Activated CD8-positive, alpha-beta memory T cell treated with anti-CD3 and anti-CD28 coated beads for 36 hours (primary cell): ENCODE data around the gene STIMATE. TPM values are rescaled to one million over a fixed set of nuclear protein-coding genes. Genes with fewer than 3 reads are reported as not detected.

ENCODE experiments used
- CTCF ChIA-PET: fragments of 350-600 bp; sonication (Branson Sonifier 250); formaldehyde crosslinking; loops from one replicate; lab custom pipeline; 2021; ENCODE audit warnings: antibody characterized with exemption; lab: Charles Lee
- POLR2A ChIA-PET: fragments of 350-600 bp; sonication (Branson Sonifier 250); formaldehyde crosslinking; loops from one replicate; lab custom pipeline; 2021; ENCODE audit warnings: antibody characterized with exemption; lab: Charles Lee
- total RNA-seq, 2 experiments: library from RNA; stranded (reverse); gene quantifications; one replicate each; pipeline ENCODE4 v1.2.3, GENCODE V29; 2021

STIMATE gene
- total RNA-seq, 2 experiments from 2014 or later: 36.1 to 39.8 TPM

DNA sequence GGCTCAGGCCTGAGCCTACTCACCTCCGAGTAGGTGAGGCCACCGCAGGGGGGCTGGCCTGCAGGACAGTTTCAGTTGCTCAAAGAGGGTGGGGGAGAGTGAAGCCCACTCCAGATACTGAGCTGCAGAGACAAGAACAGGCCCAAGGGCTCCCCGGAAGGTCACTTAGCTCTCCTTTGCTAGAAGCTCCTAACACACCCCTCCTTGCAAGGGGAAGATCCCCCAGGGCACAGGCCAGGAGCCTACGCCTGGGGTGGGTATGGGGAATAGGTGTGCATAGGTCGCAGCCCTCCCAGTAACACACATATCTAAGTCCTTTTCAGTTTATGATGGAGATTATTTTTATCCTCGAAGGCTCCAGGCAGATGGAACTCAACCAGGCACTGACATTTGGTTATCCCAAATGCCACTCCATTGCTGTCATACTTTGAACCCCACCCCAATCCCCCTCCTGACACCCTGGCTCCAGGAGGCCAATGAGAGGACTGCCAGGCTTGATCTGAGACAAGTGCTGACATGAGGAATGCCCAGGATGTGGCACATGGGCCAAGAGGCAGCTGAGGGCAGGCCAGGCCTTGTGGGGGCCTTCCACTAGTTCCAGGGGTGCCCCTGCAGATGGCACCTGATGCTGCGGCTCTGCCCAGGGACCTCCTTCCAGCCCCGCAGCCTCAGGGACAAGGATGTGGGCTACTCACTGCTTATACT, 61.4 kb downstream of the STIMATE start:
- POLR2A ChIA-PET: no interaction called here

DNA sequence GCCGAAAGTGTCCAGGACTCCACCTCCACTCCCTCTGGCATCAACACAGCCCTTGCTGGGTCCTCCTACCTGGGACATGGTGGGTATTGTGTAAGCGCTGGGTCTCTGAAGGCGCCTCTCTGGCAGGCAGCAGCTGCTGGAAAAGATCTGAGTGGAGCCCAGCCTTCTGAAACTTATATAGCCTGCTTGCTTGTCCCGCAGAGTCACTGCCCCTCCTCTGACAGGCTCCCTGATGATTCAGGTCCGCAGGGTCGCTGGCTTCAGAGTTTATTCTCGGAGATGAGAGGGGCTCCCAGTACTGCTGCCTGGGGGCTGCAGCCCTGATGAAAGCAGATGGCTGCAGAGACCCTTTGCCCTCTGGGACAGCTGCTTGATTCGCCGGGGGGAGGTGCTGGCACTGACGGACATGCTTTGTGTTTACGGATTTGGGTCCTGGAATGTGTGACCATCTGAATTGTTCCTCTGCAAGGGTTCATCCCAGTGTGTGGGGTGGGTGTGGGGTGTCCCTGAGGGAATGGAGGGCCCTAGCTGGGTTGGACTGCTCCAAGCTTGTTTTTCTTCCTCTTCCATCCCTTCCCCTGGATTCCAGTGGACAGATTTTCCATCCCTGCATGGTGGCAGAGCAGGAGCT, 62.4 kb downstream of the STIMATE start, which contains the start of gene MUSTN1:
Gene MUSTN1 (minus strand): TSS at position 149 of the 631 bp plus-strand sequence. CDS start 71 bp downstream, at position 78.
- POLR2A ChIA-PET: no interaction called here

More for the DNA sequence above, 61.4 kb downstream of the STIMATE start:
- CTCF ChIA-PET: no interaction called here

DNA sequence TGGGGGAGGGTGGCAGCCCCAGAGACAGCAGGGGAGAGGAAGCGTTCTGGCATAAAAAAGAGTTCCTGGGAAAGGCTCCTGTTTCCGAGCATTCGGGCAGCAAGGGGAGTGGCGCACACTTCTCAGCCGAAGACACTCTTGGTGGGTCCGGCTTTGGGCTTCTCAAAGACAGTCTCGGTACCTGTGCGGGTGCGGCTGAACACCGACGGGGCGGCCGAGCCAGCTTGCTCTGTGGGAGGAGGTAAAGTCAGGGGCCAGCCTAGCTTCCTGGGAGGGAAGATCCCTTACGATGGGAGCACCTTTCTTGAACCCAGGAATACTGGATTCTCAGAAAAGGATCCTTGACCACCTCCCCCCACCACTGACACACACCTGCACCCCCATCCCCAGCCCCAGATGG, 64.1 kb downstream of the STIMATE start:
- ChIA-PET POLR2A (no interaction called here), CTCF (no interaction called here)

More for the DNA sequence above, 62.4 kb downstream of the STIMATE start, which contains the start of gene MUSTN1:
- CTCF ChIA-PET: no interaction called here

DNA sequence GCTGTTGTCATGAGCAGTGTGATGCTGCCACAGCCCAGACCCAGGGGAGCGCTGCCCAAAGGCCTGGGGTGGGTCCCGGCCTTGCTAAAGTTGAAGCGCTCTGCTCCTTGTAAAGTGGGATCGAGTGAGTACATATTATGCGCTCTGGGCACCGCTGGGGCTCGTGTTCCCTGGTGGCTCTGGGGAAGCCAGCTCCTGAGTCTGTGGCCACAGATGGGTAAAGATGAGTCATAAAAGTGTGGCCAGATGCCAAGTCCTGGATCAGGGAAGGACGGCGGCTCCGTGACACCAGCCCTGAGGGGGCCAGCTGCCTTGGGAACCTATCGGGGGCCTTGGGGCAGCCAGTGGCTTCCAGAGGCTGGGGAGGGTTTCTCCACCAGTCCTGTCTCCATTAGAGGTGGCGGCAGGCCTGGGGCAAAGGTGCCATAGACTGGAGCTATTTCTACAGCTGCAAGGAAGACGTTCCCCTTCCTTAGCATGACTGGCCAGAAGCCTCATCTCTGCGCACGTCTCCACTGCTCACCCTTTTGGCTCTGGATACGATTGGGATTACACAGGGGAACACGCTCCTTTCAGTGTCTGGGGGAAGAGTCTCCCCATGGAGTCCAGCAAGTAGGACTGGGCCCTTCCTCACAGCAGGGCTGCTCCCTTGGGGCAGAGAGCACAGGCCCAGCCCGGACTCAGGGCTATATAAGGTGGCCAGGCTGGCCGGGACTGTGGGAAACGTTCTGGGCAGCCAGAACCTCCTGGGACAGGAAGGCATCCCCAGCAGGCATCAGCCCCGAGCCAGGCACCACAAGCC, 65.6 kb downstream of the STIMATE start:
- ChIA-PET POLR2A (no interaction called here), CTCF (no interaction called here)

DNA sequence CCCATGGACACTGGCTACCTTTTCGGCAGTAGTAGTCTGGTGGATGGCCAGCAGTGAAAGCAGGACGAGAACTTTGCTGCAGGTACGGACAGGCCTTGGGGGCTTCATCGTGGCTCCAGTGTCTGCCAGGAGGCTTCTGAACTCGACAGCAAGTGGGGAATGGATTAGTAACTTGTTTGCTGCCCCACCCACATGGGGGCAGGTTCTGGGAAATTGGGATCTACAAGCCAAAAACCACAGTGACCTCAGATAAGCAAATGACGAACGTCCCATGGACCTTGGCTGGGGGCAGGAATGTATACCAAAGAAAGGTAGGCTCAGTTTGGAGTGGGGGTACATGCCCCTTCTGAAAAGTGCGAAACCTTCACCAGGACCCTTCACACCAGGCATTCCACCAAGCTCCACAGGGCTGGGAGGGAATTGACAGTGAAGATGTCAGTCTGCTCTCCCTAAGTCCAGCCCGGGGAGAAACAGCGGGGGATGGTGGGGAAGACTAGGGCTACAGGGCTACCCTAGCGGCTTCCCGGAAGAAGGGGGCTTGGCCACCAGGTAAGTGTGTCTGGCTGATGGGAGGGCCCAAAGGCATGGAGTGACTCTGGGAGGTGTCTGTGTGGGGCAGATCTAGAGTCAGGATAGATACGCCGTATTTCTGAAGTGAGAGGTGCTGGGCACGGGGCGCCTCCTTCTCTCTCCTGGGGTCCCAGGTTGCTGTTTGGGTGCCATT, 66.7 kb downstream of the STIMATE start, which contains the start of gene ITIH4:
Gene ITIH4 (minus strand): TSS at position 138 of the 724 bp plus-strand sequence. CDS start 30 bp downstream, at position 108.
- ChIA-PET POLR2A (no interaction called here), CTCF (no interaction called here)

DNA sequence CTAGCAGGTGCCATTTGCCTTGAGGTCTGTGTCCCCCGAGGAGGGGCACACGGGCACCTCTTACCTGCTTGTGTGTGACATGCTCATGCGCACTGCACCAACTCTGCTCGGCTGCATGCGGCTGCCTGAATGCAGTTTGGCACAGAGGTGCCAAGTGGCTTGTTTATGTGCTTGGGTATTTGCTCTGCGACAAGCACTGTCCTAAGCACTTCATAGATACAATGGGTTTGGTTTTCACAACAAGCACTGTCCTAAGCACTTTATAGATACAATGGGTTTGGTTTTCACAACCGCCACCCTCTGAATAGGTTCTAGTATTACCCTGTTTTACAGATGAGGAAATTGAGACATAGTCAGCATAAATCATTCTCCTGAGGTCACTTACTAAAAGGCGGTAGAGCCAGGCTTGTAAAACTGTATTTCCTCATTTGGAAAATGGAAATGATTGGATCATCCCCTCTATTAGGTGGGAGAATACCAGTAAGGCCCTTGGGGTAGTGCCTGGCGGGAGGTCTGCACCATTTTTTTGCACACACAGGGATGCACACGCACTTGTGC, 67.4 kb downstream of the STIMATE start:
- ChIA-PET POLR2A (interaction anchor here (0.6 kb wide), 1 partner anchor 15 kb away, joined by 3 read pairs; no protein-coding TSS in a partner anchor), CTCF (no interaction called here)

DNA sequence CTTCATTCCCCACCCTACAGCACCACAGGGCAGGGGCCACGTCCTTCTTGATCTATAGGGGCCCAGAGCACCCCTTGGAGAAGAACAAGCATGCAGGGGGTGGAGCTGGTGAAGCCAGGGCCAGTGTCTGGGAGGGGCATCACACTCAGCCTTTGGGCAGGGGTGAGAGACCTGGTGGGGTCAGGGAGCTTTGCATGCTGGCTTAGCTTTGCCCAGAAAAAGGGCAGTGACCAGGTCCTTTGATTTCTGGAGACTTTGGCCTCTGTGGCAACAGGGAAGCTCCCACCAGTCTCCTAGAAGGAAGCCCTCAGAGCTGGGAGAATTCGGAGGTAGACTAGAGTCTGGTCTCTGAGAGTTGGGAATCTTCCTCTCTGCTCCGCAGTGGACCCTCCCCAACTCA, 67.9 kb downstream of the STIMATE start:
- ChIA-PET CTCF (no interaction called here), POLR2A (interaction anchor here (0.6 kb wide), 1 partner anchor 14 kb away, joined by 3 read pairs; no protein-coding TSS in a partner anchor)

DNA sequence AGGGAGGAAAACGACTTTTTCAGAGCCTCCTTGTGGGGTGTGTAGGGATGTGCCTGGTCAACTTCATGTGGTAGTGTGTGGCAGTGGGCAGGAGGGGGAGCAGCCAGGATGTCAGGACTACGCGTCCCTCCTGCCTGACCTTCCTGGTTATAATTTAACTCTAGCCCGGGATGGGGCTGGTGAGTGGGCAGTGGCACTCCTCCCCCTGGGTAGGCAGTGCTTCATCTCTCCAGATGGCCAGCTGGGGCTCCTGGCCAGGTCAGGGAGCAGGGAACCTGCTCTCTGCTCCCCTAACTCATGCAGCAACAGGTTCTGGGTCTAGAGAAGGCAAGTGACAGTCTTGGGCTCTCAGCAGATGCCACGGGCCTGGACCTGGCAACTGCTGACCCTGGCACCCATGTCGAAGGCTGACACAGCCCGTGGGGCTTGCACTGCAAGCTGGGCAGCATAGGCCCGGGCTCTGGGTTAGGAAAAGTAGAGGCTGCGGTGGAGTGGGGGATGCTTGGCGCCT, 69.4 kb downstream of the STIMATE start:
- CTCF ChIA-PET: no interaction called here
- POLR2A ChIA-PET: no interaction called here

DNA sequence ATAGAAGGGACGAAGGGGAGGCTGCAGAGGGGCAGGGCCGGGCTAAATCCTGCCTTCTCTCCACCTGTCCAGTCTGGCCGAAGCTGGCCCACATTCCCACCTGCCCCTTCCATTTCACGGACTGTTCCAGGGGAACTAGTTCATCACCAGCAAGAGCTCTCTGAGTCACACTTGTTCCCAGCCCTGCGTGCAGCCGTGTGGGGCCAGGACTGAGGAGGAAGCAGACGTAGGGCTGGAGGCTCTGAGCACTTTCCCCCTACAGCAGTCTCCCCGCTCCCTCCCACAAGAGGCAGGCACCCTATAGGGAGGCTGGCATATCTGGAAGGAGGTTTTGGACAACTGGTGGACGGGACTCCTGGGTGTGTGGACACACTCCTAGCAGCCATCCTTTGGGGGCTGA, 69.9 kb downstream of the STIMATE start:
- ChIA-PET CTCF (no interaction called here), POLR2A (no interaction called here)

DNA sequence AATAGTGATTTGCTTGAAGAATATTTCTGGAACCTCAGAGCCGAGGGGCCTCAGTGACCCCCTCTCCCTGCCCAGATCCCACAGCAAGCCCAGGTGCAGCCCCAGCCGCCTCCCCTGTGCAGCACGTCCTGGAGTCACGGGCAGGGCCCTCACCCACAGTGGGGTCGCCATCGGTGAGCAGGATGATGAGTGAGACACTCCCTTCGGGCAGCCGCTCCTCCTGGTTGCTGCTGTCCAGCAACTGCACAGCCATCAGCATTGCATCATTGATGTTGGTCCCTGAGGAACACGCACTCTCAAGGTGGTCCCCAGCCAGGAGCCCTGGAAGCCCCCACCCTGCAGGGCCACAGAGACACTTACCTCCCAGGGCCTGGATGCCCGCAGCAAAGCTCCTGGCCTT, 73.3 kb downstream of the STIMATE start:
- POLR2A ChIA-PET: no interaction called here
- CTCF ChIA-PET: no interaction called here

DNA sequence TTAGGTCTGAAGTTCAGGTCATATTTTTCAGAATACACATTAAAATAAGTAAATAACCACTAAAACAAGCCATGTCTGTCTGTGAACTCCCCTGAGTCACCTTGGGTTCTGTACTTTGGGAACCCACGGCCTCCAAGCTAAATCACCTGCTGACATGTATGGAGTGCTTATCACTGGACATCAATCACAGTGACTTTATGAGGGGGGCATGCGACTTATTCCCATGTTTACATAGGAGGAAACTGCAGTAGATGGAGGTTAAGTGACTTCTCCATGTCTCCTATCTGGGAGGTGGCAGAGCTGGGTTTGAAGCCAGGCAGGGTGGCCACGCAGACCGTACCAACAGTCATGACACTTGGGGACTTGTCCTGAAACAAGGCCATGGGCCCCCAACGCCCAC, 75.0 kb downstream of the STIMATE start:
- ChIA-PET POLR2A (no interaction called here), CTCF (no interaction called here)

DNA sequence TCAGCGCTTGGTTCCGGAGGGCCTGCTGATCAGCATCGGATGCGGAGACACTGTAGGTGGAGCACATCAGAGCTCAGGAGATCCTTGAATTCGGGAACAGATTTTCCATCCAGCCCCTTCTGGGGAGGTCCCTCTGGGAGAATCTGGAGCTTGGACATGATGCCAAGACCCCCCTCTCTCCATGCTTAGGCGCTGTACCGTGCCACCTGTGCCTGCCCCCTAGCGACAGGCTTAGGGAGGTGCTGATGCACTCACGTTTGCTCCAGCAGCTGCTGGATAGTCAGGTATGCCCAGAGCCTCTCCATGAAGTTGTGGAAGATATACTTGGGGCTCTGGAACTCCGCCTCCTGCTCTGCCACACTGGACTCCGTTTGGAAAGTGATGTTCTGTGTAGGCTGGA, 76.6 kb downstream of the STIMATE start:
- POLR2A ChIA-PET: no interaction called here

DNA sequence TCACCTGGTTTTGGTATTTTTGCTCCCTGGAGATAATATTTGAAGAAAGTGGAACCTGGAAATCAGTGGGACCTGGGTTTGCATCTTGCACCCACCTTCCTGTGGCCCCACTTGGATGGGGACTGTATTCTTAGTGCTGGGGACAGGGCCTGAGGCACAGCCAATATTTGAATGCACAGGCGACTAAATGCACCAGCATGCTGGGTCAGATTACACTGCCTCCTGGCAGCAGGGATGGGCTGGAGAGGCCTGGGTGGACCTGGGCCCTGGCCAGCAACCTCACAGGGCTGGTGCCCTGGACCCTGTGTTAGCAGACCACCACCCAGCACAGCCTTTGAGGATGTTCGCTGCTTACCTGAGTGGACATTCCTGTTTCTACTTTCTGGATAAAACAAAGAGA, 77.4 kb downstream of the STIMATE start:
- ChIA-PET POLR2A (no interaction called here), CTCF (no interaction called here)

More for the DNA sequence above, 76.6 kb downstream of the STIMATE start:
- CTCF ChIA-PET: interaction anchor here (0.6 to 1.3 kb wide), 5 partner anchors 30 to 314 kb away, joined by 3 to 6 read pairs (median 4); partner anchors contain the start of gene NEK4

DNA sequence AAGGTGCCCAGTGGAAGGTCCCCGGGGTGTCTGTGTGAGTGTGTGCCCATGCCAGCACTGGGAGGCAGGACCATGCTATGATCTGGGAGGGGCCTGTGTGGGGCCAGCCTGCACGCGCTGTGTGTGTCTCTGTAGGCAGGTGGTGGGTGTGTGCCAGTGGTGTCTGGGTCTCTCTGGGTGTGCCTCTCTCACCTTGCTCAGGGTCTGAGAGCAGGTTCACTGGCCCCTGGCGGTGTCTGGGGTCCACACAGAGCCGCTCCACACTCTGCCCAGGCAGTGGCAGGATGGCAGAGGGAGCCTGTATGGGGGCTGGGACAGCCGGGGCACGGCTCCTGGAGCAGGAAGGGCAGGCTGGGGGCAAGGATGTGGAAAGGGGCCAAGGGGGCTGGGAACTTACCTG, 79.5 kb downstream of the STIMATE start:
- ChIA-PET CTCF (no interaction called here), POLR2A (no interaction called here)

DNA sequence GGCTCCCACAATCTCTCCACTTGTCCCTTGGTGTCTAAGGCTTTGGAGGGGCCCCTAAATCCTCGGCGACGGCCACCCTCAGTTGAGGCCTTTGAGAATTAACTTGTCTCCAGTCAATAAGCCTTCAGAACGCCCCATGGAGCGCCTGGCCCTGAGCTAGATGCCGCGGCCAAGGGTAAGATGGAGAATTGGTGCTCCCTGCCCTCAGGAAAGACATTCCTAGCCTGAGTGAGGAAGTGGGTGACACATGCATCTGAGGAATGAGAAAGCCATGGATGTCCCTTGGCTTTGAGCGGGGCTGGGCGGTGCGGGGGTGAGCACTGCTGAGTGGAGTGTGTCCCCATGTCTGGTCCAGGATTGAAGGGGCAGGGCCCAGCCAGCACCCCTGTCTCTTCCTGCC, 80.1 kb downstream of the STIMATE start:
- CTCF ChIA-PET: no interaction called here

DNA sequence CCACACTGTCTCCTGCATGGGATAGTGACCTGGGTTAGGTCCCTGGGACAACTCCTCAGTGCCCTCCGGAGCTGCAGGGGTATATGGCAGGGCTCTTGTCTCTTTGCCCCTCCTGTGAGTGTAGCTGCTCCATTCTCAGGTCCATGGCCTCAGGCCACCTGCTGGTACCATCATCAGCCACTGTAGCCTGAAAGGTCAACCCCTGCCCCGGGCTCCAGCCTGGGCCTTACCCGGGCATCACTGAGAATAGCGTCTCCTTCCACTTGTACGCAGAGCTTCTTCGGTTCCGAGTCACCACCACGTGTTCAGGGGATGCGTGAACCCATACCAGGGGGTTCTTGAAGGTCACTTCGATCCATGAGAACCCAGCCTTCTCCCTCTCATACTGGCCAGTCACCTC, 80.7 kb downstream of the STIMATE start:
- ChIA-PET POLR2A (no interaction called here), CTCF (no interaction called here)

More for the DNA sequence above, 80.1 kb downstream of the STIMATE start:
- POLR2A ChIA-PET: no interaction called here

DNA sequence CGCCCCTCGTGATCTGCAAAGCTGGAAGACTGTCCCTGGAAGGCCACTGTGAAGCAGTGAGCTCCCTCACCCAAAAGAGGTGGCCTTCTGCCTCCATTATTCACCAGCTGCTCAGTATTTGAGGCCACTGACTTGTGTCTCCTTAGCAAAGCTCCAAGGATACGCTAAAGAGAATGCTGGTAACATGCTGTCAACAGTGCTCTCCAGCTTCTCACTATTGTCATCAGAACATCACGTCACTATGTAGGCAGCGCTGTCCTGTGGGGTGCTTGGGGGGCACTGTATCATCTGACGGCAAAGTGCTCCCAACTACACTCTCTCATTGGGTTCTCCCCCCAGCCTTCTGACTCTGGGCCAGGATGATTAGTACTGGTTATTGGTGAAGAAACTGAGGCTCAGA, 81.1 kb downstream of the STIMATE start:
- POLR2A ChIA-PET: no interaction called here
- CTCF ChIA-PET: no interaction called here

DNA sequence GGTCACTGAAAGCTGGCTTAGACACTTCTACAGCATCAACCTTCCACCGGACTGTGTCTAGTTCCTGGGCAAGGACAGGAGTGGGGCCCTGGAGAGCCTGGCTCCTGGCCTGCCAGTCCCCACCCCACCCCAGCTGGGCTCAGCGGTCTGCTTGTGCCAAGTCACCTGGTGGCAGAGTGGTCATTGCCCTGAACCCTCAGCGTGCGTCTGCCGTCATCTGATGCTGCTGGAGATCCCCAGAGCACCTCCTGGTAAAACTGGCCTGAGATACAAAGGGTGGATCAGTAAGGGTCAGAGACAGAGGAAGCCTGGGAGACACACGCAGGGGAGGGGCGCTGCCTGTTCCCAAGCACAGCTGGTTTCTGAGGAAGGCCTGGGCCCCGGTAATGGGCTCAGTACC, 83.5 kb downstream of the STIMATE start:
- ChIA-PET POLR2A (no interaction called here), CTCF (no interaction called here)
